RWPE1 (cell line): Measurements from ENCODE around the gene DOCK3.

Experiments used
- CTCF ChIA-PET: fragments of 350-600 bp; sonication (Branson Sonifier 250); formaldehyde crosslinking; extraction: SDS; loops from one replicate; lab custom pipeline; 2021; lab: Yijun Ruan, JAX
- POLR2A ChIA-PET: fragments of 400-600 bp; formaldehyde crosslinking; extraction: SDS; loops from one replicate; lab custom pipeline; 2020; ENCODE audit warnings: antibody characterized with exemption; ENCODE audit not compliant: low non-redundant PET; lab: Yijun Ruan, JAX
- DNase-seq: peaks from one replicate; pipeline ENCODE4 v3.0.0; 2012; ENCODE audit warnings: low spot score
- H3K27ac ChIP-seq: fragments of 450-650 bp; 2 replicates; pipeline ENCODE4 v1.5.1; 2017
- TF ChIP-seq, protein P1 (sequence below): fragments of 450-650 bp; conservative IDR thresholded peaks from 2 replicates; pipeline ENCODE4 v1.5.1; 2017; ENCODE audit warnings: low read depth, mild to moderate bottlenecking

The DOCK3 gene

DNA sequence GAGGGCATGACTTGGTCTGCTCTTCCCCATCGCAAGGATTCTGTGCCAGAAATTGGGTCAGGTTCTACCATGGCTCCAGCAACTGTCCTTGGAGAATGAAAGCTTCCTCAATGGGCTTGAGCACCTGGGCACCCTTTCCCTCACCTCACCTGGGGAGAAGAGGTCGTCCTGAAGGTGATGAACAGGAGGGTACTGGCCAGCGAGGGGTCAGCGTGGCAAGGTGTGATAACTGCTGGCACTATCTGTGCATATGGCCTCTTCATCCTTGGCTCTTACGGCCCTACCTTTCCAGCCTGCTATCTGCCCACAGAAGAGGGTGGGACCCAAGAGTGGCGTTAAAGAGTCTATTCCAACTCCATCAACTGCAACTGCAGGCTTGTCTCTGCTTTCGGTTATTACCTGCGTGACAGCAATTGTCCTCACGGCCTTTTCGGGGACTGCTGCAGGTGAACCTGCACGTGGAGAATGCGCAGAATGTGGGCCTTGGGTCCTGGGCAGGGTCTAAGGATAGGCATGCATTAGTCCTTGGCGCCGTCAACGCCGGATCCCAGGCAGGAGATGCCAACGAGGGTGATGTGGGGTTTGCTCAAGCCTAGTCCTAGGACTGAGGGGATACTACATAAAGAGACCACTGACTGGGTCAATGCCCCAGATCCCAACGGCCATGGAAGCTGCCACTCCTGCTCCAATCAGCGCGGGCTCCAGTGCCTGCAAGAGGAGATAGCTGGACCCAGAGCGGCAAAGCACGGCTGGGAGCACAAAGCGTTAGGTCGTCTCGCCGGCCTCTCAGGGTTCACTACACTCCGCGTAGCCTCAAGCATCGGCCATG, 715.7 kb downstream of the DOCK3 start:
- DNase-seq: no peak
- CTCF ChIA-PET: interaction anchor here (0.6 to 1.2 kb wide), 4 partner anchors 53 to 809 kb away, joined by 3 to 4 read pairs (median 4); no protein-coding TSS in a partner anchor
- H3K27ac ChIP-seq: peak overlapping the region; percentile 85

DNA sequence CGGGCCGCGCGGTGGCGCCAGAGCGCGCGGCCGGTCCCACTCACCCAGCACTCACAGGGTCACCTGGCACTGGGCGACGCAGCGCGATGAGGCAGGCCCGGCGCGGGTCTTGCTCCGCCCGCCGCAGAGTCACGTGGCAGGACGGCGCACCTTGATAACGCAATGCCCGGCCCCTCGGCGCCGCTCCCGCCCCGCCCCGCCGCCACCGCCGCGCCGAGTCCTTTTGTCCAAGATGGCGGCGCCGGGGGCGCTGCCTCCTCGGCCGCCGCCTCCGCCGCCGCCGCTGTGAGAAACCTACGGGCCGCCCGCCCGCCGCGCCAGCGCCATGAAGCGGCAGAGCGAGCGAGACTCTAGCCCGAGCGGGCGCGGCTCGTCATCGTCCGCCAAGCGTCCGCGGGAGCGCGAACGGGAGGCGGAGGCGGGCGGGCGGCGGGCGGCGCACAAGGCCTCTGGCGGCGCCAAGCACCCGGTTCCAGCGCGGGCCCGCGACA, 716.4 kb downstream of the DOCK3 start, which contains the start of gene RBM15B:
RBM15B (plus strand) TSS at position 211 of the 491 bp plus-strand sequence; CDS start at position 326, 115 bp downstream.
- TF ChIP-seq, protein P1, sequence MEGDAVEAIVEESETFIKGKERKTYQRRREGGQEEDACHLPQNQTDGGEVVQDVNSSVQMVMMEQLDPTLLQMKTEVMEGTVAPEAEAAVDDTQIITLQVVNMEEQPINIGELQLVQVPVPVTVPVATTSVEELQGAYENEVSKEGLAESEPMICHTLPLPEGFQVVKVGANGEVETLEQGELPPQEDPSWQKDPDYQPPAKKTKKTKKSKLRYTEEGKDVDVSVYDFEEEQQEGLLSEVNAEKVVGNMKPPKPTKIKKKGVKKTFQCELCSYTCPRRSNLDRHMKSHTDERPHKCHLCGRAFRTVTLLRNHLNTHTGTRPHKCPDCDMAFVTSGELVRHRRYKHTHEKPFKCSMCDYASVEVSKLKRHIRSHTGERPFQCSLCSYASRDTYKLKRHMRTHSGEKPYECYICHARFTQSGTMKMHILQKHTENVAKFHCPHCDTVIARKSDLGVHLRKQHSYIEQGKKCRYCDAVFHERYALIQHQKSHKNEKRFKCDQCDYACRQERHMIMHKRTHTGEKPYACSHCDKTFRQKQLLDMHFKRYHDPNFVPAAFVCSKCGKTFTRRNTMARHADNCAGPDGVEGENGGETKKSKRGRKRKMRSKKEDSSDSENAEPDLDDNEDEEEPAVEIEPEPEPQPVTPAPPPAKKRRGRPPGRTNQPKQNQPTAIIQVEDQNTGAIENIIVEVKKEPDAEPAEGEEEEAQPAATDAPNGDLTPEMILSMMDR: peak; percentile 91
- peak within 1 kb of the TSS; percentile 85 for H3K27ac ChIP-seq
- ChIA-PET POLR2A (no interaction called here), CTCF (interaction anchor here (0.6 kb wide), 1 partner anchor 786 kb away, joined by 3 read pairs; no protein-coding TSS in a partner anchor)
- DNase-seq: peak; percentile 86

More for the DNA sequence above, 715.7 kb downstream of the DOCK3 start:
- TF ChIP-seq, protein P1: no peak; the same call in 1 of the 2 replicates
- POLR2A ChIA-PET: no interaction called here

DNA sequence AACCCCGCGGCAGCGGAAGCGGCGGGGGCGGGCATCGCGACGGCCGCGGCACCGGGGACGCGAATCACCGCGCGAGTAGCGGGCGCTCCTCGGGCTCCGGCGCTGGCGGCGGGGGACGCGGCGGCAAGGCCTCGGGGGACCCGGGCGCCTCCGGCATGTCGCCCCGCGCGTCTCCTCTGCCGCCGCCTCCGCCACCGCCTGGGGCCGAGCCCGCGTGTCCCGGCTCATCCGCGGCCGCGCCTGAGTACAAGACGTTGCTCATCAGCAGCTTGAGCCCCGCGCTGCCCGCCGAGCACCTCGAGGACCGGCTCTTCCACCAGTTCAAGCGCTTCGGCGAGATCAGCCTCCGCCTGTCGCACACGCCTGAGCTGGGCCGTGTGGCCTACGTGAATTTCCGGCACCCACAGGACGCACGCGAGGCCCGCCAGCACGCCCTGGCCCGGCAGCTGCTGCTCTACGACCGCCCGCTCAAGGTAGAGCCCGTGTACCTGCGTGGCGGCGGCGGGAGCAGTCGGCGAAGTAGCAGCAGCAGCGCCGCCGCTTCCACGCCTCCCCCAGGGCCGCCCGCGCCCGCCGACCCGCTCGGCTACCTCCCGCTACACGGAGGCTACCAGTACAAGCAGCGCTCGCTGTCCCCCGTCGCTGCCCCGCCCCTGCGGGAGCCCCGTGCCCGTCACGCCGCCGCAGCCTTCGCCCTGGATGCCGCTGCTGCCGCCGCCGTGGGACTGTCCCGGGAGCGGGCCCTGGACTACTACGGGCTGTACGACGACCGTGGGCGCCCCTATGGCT, 717.0 kb downstream of the DOCK3 start:
- peak overlapping the region; percentile 85 for H3K27ac ChIP-seq
- DNase-seq: no peak
- TF ChIP-seq, protein P1: no peak
- POLR2A ChIA-PET: no interaction called here
- CTCF ChIA-PET: no interaction called here

DNA sequence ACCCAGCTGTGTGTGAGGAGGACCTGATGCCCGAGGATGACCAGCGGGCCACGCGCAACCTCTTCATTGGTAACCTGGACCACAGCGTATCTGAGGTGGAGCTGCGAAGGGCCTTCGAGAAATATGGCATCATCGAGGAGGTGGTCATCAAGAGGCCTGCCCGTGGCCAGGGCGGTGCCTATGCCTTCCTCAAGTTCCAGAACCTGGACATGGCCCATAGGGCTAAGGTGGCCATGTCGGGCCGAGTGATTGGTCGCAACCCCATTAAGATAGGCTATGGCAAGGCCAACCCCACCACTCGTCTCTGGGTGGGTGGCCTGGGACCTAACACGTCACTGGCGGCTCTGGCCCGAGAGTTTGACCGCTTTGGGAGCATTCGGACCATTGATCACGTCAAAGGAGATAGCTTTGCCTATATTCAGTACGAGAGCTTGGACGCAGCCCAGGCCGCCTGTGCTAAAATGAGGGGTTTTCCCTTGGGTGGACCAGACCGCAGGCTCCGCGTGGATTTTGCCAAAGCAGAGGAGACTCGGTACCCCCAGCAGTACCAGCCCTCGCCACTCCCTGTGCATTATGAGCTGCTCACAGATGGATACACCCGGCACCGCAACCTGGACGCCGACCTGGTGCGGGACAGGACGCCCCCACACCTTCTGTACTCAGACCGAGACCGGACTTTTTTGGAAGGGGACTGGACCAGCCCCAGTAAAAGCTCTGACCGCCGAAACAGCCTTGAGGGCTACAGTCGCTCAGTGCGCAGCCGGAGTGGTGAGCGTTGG, 717.8 kb downstream of the DOCK3 start:
- peak overlapping the region; percentile 85 for H3K27ac ChIP-seq
- no peak for DNase-seq
- TF ChIP-seq, protein P1: no peak
- ChIA-PET POLR2A (no interaction called here), CTCF (no interaction called here)

DNA sequence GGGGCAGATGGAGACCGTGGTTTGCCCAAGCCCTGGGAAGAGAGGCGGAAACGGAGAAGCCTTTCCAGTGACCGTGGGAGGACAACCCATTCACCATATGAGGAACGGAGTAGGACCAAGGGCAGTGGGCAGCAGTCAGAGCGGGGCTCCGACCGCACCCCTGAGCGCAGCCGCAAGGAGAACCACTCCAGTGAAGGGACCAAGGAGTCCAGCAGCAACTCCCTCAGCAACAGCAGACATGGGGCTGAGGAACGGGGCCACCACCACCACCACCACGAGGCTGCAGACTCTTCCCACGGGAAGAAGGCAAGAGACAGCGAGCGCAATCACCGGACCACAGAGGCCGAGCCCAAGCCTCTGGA, 718.4 kb downstream of the DOCK3 start:
- DNase-seq: no peak
- TF ChIP-seq, protein P1: no peak
- ChIA-PET POLR2A (no interaction called here), CTCF (no interaction called here)
- H3K27ac ChIP-seq: peak overlapping the region; percentile 85; the same call in 1 of the 2 replicates

DNA sequence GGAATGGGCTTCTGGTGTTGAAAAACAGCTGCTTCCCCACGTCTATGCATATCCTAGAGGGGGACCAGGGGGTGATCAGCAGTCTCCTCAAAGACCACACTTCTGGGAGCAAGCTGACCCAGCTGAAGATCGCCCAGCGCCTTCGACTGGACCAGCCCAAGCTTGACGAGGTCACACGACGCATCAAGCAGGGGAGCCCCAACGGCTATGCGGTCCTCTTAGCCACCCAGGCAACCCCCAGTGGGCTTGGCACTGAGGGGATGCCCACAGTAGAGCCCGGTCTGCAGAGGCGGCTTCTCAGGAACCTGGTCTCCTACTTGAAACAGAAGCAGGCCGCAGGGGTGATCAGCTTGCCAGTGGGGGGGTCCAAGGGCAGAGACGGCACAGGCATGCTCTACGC, 718.8 kb downstream of the DOCK3 start:
- ChIA-PET POLR2A (no interaction called here), CTCF (no interaction called here)

More for the DNA sequence above, 718.8 kb downstream of the DOCK3 start:
- DNase-seq: no peak
- TF ChIP-seq, protein P1: no peak
- H3K27ac ChIP-seq: peak overlapping the region; percentile 85; the same call in 1 of the 2 replicates
